CD1c-positive myeloid dendritic cell (primary cell): Measurements from ENCODE around the gene CMTM2.
"Not testable (repeated sequence)": the region's sequence is repeated elsewhere in the genome, so short reads cannot be mapped to it uniquely, and the experiment has no call there.

Experiments used
- DNase-seq: peaks from one replicate; pipeline ENCODE4 v3.0.0-alpha.2; 2016; ENCODE audit errors: extremely low spot score

CMTM2 gene

DNA sequence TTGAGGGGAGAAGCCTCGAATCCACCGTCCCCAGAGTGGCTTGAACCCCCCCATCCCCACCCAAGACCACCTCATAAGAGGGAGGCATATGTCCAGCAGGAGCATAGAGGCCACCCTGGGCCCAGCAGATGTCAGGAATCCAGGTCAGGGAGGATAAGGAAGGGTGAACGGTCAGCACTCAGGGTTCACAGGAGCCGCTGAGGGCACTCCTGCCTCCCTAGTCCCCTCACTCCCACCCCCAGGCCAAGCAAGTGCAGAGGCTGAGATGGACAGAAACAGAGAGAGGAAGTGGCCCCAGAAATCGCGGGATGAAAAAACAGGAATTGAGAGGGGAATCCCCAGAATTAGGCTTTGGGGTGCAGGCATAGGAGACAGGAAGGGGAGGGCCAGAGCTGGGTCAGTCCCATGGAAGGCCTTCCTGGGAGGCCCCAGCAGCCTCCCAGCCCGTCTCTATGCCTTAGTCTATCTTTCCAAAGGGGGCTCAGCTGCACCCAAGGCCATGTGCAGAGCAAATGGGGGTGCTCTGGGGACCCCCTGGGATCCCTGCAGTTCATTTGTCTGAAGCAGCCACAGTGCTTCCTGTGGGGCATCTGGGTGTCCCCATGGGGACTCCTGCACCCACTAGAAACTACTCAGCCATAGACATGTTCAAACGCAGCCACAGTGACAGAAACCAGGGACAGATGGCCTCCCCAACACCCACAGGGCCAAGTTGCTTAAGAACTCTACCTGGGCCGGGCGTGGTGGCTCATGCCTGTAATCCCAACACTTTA lies 26.9 kb downstream of the CMTM2 start:
- peak; percentile 83 for DNase-seq

- DNase-seq = peak; percentile 66
Observed at GRCh38 chr16:66608241-66609138, 29.2 kb downstream of the CMTM2 start.

DNA sequence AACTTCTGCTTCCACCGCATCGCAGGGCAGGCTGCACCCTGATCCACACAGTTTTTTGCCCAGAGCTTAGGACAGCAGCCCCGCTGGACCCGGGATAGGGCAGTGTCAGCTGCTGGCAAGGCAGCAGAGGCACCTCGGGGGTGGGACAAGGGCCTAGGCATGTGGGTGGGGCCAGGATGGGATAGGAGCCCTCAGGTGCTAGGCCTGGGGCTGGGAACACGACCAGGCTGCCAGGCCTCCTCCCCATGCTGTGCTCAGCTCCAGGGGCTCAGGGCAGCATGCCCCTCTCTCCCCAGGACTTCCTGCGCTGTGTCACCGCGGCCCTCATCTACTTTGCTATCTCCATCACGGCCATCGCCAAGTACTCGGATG lies 29.9 kb downstream of the CMTM2 start:
- DNase-seq = no peak

DNA sequence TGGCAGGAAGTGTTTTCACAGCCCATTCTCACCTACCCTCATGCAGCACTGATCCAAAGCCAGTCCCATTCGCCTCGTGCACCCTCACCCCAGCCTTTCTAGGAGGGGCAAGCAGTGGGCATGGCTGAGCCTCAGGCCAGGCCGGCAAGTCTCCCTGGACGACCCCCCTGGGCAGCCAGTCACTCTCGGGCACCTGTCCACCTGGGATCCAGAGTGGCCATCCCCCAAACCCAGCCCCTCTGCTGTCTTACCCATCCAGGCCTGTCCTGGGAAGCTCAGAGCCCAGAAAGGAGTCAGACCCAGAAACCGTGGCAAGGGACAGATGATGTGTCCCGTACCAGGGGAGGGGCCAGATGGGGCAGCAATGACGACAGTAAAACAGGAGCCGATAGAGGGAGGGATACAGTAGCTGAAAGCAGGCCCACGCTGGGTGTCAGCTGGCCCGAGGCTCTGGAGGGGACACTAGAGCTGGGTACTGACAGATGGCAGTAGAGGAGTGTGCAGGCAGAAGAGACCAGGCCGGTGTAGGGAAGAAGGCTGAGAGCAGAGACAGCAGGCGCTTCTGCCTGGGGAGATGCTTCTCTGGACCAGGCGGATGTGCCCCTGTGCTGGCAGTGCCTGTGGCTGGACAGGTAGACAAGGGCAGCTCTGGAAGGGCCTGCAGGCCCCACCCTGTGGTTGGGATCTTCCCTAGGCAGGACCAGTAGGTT lies 31.0 kb downstream of the CMTM2 start:
- DNase-seq = no peak

- DNase-seq = not testable (repeated sequence)
Observed at GRCh38 chr16:66611911-66612310, 32.6 kb downstream of the CMTM2 start.

GRCh38 chr16:66612422-66612821 lies 33.2 kb downstream of the CMTM2 start:
- no peak for DNase-seq

DNA sequence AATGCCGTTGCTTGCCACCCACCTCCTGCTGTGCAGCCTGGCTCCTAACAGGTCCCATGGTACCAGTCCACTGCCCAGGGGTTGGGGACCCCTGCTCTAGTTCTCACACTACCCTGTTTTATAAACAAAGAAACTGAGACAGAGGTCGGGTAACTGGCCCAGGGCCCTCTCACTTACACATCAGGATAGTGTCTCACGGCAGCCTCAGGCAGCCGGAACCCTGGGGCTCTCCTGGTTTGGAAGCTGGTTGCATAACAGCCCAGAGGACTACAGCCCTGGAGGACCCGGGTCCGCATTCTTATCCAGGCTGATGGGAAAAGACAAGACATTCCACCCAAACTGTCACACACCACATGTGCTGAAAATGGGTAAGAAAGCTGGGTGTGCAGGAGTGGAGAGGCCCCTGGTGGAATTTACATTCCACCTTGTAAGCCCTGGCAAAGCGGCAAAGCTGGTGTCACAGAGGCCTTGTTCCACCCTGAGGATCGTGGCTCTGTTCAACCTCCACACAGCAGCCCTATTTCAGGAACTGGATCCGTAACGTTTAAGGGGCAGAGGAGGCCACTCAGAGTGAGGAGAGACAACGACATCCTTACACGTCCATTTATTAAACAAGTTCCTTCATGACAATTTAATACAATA lies 35.0 kb downstream of the CMTM2 start:
- no peak for DNase-seq

- DNase-seq = peak; percentile 12
Observed at GRCh38 chr16:66616169-66616568, 36.9 kb downstream of the CMTM2 start.

GRCh38 chr16:66616592-66616991 lies 37.3 kb downstream of the CMTM2 start:
- peak; percentile 47 for DNase-seq

DNA sequence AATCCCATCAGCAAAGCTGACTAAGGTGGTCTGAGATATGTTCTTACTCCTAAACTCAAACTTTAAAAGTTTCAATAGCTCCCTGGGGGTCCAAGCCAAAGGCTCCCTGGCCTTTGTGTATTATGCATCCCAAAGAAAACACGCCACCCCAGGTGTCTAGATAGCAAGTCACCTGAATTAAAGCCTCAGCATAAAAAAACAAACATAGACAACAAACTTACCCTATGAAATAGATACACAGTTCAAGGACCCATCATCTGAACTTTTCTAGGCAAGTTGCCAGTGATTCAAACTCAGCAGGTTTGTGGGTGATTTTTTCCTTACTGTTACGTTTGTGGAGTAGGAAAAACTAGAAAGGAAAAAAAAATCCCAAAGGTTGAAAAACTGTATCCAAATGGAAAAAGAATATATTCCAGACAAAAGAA lies 37.8 kb downstream of the CMTM2 start:
- no peak for DNase-seq

DNA sequence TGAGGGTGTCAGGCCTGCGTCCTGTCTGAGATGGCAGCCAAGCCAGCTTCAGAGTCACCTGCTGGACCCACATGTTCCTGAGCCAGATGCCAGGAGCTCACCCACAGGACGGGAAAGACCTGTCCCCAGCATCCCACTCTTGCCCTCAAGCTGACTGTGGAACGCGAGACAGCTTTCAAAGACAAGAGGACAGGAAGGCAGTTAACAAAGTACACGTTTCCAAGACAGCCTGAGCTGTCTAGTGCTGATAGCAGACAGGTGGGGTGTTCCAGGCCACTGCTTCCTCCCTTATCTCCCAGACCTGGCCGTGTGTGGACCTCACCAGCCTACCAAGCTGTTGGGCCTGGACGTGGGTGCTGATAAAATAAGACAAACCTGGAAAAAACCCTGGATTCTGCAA lies 38.5 kb downstream of the CMTM2 start:
- no peak for DNase-seq

GRCh38 chr16:66618588-66619375 lies 39.5 kb downstream of the CMTM2 start:
- DNase-seq = no peak

DNA sequence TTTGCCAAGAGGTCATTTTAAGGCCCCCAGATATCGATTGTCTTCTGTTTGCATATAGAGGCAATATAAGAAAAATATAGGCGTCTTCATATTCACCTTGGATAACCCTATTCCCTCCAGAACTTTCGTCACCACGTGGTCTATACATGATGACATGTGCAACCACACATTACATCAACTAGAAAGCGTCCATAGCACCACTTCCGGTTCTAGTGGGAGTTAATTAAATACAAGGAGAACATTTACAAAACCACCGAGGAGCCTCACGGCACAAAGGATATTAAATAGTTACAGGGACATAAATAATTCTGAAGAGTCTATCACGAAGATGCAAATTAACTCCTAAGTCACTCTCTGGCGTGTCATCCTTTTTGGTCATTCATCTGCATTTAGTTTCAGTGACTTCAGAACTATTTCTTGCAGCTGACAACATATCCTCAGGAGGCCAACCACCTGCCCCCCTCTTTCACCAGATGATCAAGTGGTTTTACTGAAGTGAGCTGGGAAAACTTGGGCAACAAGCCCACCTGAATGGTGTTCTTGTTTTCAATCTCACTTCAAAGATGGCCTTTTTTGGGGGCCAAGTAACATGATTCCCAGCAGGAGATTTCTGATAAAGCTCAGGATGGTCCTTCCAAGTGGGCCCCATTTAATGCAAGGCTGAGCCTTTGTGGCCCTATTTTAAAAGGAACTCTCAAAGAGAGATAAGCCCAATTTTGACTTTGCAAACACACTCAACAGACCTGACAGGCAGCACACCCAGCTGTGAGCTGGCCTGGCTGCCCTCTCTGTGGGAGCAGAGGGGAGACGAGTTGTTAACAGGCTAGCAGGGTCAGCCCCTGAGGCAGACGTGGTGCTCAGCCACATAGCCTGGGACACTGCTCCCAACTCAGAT lies 40.5 kb downstream of the CMTM2 start:
- DNase-seq = peak; percentile 30

GRCh38 chr16:66620429-66620795 lies 41.1 kb downstream of the CMTM2 start:
- no peak for DNase-seq

- DNase-seq = no peak
Observed at GRCh38 chr16:66621973-66622372, 42.7 kb downstream of the CMTM2 start.

- DNase-seq = no peak
Observed at GRCh38 chr16:66622863-66623262, 43.6 kb downstream of the CMTM2 start.

DNA sequence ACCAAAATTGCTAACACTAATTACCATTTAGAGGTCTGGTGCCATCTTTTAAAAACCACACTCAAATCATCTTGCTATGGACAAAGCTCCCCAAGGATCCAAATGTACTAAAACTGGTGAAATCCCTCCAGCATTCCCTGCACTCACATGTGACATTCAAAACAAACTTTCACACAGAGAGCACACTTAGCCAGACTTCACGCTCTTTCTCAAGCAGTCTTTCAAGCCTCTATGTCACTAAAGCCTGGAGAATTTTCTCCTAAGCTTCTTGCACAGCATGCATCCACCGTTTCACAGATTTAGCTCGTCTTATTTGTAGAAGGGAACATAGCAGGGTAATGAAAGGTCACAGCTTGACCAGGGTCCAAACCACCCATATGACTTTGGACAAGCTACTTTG lies 44.5 kb downstream of the CMTM2 start:
- no peak for DNase-seq

DNA sequence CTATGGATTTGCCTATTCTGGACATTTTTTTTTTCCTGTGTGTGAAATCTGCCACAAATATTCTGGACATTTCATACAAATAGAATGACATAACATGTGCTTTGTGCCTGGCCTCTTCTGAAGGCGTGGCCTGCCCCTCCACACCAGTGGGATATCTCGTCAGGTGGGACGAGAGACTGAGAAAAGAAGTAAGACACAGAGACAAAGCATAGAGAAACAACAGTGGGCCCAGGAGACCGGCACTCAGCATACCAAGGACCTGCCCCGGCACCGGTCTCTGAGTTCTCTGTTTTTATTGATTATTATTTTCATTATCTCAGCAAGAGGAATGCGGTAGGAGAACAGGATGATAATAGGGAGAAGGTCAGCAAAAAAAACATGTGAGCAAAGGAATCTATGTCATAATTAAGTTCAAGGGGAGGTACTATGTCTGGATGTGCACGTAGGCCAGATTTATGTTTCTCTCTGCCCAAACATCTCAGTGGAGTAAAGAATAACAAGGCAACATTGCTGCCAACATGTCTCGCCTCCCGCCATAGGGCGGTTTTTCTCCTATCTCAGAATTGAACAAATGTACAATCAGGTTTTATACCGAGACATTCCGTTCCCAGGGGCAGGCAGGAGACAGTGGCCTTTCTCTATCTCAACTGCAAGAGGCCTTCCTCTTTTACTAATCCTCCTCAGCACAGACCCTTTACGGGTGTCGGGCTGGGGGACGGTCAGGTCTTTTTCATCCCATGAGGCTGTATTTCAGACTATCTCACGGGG lies 48.5 kb downstream of the CMTM2 start:
- DNase-seq = not testable (repeated sequence)

DNA sequence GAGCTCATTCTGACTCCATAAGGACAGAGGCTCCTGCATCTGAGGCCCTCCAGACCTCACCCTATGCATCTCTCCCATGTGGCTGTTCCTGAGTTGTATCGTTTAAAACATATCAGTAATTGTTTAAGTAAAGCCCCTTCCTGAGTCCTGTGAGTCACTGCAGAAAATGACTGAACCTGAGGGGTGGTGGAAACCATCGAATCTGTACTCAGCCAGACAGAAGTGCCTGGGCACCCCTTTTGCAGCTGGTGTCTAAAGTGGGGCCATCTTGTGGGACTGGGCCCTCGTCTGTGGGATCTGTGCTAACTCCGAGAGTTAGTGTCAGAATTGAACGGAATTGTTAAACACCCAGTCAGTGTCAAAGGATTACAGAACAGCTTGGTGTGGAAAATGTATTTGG lies 50.6 kb downstream of the CMTM2 start:
- no peak for DNase-seq
